Skeletal muscle cell (primary cell): ENCODE measurements around the gene PPFIA1.
"Not testable (repeated sequence)": the region's sequence is repeated elsewhere in the genome, so short reads cannot be mapped to it uniquely, and the experiment has no call there.

Experiments
- DNase-seq: peaks from one replicate; pipeline ENCODE4 v3.0.0-alpha.2; 2010; ENCODE audit warnings: low read depth
- H3K4me3 ChIP-seq: 2 replicates; pipeline ENCODE4 v1.5.1; 2011; ENCODE audit warnings: low read depth, mild to moderate bottlenecking, control low read depth, low read length, moderate library complexity

PPFIA1 gene

DNA sequence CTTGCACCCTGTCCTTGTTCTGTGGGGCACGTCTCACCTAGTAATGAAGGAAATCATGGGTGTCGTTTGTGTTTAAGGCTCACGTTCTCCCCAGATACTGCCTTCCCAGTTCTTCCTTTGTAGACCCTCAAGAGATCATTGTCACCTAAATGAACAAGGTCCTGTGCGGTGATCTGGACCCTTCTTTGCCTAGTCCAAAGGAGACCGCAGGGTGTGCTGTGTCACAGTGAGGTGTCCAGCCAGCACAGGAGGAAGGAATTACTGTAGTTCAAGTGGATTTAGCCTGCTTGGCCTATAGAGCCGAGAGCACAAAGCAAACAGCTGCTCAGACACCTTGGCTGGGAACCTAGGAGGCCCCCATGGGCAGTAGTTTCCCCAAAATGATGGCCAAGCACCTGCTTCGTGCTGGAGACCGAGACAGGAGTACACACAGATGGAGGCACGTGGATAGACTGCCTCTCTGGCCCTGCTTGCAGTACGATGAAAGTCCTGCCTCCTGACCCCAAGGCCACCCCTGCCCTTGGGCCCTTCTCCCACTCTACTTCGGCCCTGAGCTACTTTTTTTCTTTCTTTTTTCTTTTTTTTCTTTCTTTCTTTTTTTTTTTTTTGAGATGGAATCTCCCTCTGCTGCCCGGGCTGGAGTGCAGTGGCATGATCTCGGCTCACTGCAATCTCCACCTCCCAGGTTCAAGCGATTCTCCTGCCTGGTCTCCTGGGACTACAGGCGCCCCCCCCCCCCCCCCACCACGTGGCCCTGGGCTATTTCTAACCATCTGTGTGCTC, 19.4 kb upstream of the PPFIA1 start:
- H3K4me3 ChIP-seq: no peak overlapping the region
- no peak for DNase-seq

DNA sequence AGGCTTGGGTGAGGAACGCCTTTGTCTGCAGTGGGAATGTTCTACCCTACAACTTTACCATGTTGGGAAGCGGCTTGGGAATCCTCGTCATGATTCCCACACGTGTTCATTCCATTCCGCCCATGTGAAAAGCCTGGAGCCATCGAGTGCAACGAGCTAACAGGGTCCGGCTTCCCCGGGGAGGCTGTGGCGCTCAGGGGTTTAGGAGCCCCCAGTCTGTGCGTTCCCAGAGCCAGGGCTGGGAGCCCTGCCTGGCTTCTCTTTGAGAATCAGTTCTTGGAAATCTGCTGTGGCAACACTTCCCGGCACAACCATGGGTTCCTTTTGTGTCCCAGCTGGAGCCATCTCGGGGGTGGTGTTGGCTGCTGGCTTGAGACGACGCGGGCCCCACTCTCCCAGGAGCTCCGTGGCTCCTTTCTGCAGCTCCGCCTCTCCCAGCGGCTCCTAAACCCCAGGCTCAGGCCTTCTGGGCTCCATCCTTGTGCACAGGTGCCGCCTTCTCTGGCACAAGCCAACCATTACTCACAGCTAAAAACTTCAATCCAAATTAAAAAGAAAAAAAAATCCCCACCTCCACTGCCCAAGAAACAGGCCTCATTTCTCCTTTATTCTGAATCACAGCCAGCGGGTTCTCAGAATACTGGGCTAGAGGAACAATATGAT, 18.7 kb upstream of the PPFIA1 start:
- no peak overlapping the region for H3K4me3 ChIP-seq
- DNase-seq: no peak

DNA sequence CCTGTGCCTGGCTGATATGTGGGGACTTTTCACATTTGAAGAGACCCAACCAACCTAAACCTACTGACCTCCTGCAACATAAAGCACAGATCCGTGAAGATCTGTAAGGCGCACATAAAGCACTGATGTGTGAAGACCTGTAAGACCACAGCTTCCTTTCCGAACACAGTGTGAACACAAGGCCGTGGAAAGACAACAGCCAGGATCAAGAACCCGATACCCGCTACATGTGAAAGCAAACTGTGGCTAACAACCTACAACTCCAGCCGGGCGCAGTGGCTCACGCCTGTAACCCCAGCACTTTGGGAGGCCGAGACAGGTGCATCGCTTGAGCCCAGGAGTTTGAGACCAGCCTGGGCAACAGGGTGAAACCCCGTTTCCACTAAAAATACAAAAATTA, 17.6 kb upstream of the PPFIA1 start:
- DNase-seq: no peak
- H3K4me3 ChIP-seq: no peak overlapping the region

DNA sequence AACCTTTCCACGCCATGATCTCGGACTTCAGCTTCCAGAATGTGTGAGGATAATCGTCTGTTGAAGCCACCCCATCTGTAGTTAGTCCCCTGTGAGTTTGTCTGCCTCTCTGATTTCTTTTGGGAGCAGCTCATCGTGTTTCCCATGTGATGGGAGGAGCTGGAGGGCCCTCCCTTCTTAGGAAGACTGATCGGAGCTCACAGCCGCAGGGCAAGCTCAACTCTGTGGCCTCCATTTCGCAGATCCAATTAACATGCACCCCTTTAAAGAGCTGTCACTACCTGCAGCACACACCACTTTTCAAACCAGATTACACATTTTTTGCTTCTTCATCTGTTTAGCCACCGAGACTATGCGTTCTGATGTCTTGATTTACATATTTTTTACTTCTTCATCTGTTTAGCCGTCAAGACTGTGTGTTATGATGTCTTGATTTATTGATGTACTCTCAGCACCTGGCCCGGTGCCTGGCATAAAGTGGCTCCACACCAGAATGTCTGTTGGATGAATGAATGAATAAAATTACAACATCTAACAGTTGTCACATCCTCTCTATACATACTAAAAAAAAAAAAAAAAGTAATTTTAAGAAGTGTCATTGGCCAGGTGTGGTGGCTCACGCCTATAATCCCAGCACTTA, 14.9 kb upstream of the PPFIA1 start:
- no peak overlapping the region for H3K4me3 ChIP-seq
- DNase-seq: no peak

DNA sequence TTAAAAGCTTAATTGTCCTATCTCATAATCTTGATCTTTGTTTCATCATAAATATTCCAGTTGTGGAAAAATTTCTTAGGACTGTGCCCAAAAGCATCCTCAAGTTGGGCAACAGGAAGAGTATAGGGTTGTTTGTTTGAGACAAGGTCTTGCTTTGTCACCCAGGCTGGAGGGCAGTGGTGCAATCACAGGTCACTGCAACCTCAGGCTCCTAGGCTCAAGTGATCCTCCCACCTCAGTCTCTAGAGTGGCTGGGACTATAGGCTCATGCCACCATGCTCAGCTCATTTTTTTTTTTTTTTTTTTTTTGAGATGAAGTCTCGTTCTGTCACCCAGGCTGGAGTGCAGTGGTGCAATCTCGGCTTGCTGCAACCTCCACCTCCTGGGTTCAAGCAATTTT, 11.4 kb upstream of the PPFIA1 start:
- not testable (repeated sequence) for H3K4me3 ChIP-seq, DNase-seq

DNA sequence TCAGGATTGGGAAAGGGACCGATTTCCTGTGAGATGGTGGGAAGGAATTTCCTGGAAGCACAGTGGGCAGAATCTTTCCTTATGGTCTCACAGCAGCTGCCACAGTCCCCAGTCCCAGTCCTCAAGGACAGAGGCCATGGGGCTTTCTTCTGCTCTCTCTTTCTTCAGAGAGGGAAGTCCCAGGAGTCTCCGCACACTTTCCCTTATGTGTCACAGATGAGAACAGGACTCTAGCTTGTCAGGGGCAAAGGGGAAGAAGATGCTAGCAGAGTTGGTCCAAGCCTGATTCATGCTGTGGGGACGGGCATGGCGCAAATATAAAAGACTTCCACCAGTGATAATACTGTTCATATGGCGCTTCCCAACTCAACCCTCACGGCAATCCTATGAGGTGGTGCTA, 7.5 kb upstream of the PPFIA1 start:
- no peak for DNase-seq
- no peak overlapping the region for H3K4me3 ChIP-seq

DNA sequence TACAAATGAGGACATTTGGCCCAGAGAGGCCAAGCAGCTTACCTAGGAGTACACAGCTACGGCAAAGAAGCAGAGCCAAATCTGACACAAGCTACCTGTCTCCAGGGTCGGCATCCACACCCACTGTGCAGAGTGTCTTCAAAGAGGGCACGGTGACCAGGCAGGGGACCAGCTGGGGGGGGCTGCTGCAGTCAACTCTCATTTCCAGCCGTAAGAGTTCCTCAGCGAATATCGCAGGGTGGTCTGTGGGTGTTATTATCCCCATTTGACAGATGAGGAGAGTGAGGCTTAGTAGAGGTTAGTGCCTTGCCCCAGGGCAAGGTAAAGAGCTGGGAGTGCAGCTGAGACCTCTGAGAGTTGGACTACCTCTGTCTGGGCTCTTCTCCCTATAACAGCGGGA, 7.1 kb upstream of the PPFIA1 start:
- DNase-seq: no peak
- no peak overlapping the region for H3K4me3 ChIP-seq

DNA sequence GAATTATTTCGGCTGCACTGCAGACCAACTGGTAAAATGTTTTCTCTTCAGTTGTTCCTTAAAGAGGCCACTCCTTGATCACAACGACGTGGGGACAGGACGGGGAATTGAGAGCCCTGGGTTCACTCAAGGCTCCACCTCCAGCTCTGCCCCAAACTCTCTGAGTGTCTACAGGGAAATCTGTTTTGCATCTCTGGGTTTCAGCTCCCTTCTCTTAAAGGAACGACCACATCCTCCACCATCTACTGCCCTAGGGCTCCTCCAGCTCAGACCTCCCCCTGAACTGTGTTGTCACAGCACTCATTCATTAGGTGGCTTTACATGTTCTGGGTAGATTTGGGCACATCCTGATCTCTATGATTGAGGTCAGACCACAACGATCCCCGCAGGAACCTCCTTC, 5.1 kb upstream of the PPFIA1 start:
- no peak for DNase-seq
- no peak overlapping the region for H3K4me3 ChIP-seq

DNA sequence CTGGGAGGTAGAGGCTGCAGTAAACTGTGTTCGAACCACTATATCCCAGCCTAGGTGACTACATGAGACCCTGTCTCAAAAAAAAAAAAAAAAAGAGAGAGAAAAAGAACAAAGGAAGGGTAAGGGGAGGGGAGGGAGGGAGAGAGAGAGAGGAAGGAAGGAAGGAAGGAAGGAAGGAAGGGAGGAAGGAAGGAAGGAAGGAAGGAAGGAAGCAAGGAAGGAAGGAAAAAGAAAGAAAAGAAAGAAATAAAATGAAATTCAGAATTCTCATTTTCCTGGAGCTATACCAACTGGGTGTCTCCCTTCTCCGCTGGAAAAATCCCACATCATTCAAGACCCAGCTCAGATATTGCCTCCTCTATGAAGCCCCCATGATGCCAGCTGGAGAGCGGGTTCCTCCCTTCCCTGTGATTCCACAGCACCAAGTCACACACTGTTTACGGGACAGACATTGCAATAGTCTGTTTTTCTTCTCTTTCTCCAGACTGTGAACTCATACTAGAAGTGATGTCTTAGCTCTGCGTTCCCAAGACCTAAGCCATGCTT, 3.0 kb upstream of the PPFIA1 start:
- H3K4me3 ChIP-seq: no peak overlapping the region
- DNase-seq: no peak

DNA sequence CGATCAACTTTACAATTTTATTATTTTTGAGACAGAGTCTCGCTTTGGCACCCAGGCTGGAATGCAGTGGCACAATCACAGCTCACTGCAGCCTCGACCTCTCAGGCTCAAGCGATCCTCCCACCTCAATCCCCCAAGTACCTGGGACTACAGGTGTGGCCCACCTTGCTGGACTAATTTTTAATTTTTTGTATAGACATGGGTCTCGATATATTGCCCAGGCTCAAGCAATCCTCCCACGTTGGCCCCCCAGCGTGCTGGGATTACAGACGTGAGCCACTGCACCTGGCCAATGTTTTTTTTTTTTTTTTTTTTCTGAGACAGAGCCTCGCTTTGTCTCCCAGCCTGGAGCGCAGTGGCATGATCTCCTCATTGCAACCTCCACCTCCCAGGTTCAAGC, 2.0 kb upstream of the PPFIA1 start:
- DNase-seq: no peak
- H3K4me3 ChIP-seq: no peak overlapping the region

DNA sequence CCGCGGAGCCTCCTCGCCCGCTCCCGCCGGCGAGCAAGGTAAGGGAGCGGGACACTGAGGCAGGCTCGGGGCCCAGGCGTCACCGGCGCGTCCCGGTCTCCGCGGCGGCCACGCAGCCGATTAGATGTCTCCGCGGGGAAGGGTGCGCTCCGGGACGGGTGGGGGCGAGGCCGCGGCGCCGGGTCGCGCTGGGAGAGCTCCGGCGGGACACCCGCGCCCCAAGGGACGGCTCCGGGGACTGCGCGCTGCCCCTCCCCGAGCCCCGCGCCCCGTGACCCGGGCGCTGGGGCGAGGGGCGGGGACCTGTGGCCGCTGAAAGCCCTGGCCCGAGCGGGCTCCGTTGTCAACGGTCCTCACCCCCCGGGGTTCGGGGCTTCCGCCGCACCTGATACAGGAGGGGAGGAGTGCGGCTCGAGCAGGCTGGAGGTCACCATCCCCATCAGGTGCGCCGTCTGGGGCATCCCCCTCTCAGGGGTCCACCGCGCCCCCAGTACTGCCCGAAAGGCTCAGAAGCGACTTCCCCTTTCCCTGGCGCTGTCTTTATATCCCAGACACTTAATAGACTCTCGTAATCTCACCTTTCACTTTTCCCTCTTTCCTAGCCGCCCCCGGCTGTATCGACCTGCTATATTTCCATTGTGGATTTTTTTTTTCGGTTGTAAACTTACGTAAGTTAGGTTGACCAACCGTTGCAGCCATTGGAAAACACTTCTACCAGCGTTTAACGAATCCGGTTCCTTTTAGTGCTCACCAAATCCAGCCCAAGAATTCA, 573 bp downstream of the PPFIA1 start:
- peak; percentile 3 for DNase-seq
- peak overlapping the region; percentile 94 for H3K4me3 ChIP-seq

DNA sequence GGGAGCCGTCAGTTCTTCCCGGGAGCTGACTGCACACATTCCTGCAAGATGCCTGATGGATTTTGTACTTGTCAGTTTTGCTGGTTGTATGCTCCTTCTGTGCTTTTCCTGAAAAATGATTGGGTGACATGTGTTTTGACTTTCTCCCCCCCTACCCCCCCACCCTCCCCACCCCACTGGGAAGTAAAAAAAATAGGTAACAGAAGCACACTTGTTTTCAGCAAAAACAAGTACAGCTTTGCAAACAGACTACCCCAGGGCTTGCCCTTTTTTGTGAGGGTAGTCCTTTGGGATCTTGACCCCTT, 1.1 kb downstream of the PPFIA1 start:
- H3K4me3 ChIP-seq: peak overlapping the region; percentile 94
- no peak for DNase-seq

DNA sequence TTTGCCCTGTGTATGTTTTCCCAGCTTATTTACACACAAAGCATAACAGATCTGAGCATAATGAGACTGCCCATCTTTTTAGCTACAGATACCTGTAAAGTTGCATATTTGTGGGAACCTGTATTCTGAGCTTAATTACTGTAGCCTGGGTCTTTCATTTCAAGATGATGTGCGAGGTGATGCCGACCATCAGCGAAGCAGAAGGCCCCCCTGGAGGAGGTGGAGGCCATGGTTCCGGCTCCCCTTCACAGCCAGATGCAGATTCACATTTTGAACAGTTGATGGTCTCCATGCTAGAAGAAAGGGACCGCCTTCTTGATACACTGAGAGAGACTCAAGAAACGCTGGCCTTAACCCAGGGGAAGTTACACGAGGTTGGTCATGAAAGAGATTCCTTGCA, 1.5 kb downstream of the PPFIA1 start:
- H3K4me3 ChIP-seq: no peak overlapping the region
- no peak for DNase-seq

DNA sequence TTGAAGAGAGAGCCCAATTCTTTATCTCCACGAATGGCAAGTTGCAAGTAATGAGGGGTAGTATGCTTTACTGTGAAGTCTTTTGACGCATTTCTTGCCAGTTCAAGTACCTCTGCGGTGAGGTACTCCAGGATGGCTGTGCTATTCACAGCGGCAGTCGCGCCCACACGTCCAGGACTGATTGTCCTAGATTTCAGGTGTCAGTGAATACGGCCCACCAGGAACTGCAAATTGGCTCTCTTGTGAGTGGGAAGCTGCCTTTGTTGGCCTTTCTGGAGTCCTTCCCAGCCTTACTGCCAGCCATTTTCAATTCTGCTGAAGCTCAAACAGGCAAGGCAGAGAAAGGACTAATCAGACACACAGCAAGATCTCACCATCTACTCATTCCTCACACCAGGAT, 8.5 kb downstream of the PPFIA1 start:
- H3K4me3 ChIP-seq: no peak overlapping the region
- DNase-seq: no peak

DNA sequence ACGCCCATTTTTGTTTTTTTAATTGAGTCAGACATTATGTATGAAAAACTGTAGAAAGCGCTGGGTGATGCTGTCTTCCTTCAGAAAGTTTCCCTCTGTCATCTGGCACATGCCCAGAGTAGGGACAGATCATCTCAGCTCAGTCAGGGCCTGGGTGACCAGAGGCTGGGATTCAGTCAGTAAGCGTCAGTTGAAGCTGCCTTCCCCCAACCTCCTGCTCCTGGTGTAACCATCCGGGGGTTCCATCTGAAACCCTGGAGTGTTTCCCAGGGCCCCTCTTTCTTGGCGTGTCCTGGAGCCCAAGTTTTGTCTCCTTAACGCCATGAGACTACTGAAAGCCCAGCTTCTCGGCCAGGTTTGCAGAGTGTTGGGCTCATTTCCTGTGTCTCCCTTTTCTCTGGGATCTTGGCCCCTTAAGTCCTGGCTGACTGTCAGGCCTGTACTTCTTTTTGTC, 10.7 kb downstream of the PPFIA1 start:
- no peak overlapping the region for H3K4me3 ChIP-seq
- DNase-seq: peak; percentile 25

DNA sequence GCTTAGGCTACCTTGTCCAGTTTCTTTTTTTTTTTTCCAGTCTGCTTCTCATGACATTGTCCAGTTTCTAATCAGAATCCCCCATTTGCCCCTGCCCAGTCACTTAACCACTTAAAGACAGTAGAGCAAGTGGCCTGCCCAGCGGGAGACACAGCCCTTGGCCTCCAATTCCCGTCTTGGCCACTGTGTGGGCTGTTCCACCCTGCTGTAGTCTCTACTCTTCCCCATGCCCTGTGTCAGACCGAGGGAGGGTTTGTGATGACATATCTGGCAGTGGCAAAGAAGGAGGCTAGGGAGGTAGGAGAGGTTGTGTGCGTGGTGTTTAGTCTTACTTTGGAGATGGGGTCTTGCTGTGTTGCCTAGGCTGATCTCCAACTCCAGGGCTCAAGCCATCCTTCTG, 11.5 kb downstream of the PPFIA1 start:
- no peak overlapping the region for H3K4me3 ChIP-seq
- DNase-seq: no peak

DNA sequence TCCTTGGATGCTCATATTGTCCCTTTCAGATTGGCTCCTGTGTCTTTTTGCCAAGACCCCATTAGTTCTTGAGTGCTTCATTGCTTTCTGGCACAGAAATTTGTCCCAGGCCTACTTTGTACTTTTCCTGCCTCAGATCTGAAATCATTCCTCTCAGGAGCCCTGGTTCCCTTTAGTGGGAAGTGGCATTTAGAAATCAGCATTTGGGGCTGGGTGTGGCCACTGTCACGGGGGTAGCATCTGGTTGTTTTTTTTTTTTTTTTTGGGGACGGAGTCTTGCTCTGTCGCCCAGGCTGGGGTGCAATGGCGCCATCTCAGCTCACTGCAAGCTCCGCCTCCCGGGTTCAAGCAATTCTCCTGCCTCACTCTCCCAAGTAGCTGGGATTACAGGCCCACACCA, 18.2 kb downstream of the PPFIA1 start:
- no peak for DNase-seq
- no peak overlapping the region for H3K4me3 ChIP-seq

DNA sequence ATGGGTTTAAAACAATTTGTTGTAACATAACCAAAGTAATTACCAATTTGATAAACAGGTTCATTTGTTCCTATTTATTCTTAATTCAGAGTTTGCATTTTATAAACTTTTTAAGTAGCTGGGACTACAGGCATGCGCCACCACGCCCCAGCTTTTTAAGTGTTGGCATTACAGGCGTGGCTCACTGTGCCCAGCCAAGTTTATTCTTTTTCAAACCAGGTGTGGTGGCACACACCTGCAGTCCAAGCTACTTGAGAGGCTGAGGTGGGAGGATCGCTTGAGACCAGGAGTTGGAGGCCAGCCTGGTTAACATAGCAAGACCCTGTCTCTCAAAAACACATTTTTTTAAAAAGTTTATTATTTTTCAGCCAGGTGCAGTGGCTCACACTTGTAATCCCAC, 19.1 kb downstream of the PPFIA1 start:
- H3K4me3 ChIP-seq: no peak overlapping the region

DNA sequence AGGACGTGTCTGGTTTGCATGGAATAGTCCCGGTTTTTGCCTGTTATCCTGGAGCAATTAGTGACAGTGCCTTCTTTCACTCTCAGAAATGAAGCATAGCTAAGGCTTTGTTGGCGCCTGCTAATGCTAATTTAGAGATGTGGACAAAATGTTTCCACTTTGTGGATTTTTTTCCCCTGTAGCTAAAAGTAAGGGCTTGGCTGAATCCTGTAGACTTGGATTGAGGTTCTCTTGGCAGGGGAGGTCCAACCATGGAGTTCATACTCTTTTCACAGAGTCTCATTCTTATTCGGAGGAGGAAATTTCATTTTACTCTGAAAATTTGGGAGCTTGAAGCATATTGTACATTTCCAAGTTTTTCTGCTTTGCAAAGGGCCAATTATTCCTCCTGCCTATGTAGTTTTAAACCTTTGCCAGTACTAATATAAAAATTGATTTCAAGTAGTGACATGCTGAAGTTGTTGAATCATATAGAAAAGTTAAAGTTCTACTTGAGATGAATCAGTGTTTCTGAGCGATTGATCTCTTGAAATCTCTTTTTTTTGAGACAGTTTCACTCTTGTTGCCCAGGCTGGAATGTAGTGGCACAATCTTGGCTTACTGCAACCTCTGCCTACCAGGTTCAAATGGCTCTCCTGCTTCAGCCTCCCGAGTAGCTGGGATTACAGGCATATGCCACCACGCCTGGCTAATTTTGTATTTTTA, 20.0 kb downstream of the PPFIA1 start:
- H3K4me3 ChIP-seq: no peak overlapping the region

More for the DNA sequence above, 19.1 kb downstream of the PPFIA1 start:
- no peak for DNase-seq

More for the DNA sequence above, 20.0 kb downstream of the PPFIA1 start:
- no peak for DNase-seq
